Suprapubic skin (tissue), 4 donors: ENCODE data around the gene TXNDC2. TPM values are rescaled to one million over a fixed set of nuclear protein-coding genes. Genes with fewer than 3 reads are reported as not detected.

Experiments
- DNase-seq, 2 donors: peaks; one replicate each; pipeline ENCODE4 v3.0.0-alpha.2; 2019; ENCODE audit warnings: low spot score in 2 of 2
- H3K27ac ChIP-seq: fragments of 200-600 bp; sonication (generic); one replicate; pipeline ENCODE4 v1.5.1; 2019
- H3K27me3 ChIP-seq: fragments of 200-600 bp; sonication (generic); one replicate; pipeline ENCODE4 v1.5.1; 2019
- H3K36me3 ChIP-seq: fragments of 200-600 bp; sonication (generic); one replicate; pipeline ENCODE4 v1.5.1; 2019
- H3K4me1 ChIP-seq: fragments of 200-600 bp; sonication (generic); one replicate; pipeline ENCODE4 v1.5.1; 2019
- H3K4me3 ChIP-seq: fragments of 200-600 bp; sonication (generic); one replicate; pipeline ENCODE4 v1.5.1; 2019; ENCODE audit warnings: mild to moderate bottlenecking
- H3K9me3 ChIP-seq: fragments of 200-600 bp; sonication (generic); one replicate; pipeline ENCODE4 v1.5.1; 2019
- EP300 ChIP-seq: sonication (generic); formaldehyde crosslinking; IDR thresholded peaks from one replicate; pipeline ENCODE4 v1.6.1; 2017; ENCODE audit warnings: antibody characterized with exemption
- POLR2A ChIP-seq, 2 donors: fragments of 450-650 bp; IDR thresholded peaks; one replicate each; pipeline ENCODE4 v1.6.1; 2017; ENCODE audit warnings: antibody characterized with exemption in 2 of 2, mild to moderate bottlenecking in 2 of 2, moderate library complexity in 2 of 2
- POLR2AphosphoS5 ChIP-seq, 3 donors: sonication (generic); formaldehyde crosslinking; IDR thresholded peaks; one replicate each; pipeline ENCODE4 v1.6.1; 2017; ENCODE audit warnings: antibody characterized with exemption in 3 of 3
- WGBS: methylation state at CpG from one replicate; pipeline ENCODE4 v1.1.5; 2018; 5-methylcytosine and 5-hydroxymethylcytosine counted together
- total RNA-seq, 4 donors: library from RNA; depleted of rRNA; stranded (reverse); fragments of >200 nt; gene quantifications; one replicate each; pipeline ENCODE4 v1.1.0, GENCODE V29; 2016
- TF ChIP-seq, protein P1 (sequence below), 2 donors: fragments of 200-600 bp in 1 of 2; fragments of 450-650 bp in 1 of 2; sonication (generic) in 1 of 2; IDR thresholded peaks; one replicate each; pipeline ENCODE4 v1.5.1; 2016 to 2019; ENCODE audit warnings: antibody characterized with exemption in 2 of 2, mild to moderate bottlenecking in 1 of 2, moderate library complexity in 1 of 2

Gene TXNDC2
- total RNA-seq, 4 donors from 2014 or later = not detected

- DNase-seq = no peak
- no peaks in the 10 kb centered on the region for H3K36me3 ChIP-seq
- TF ChIP-seq POLR2A (IDR thresholded peaks at IDR 0.05) = no peak
- no peak for TF ChIP-seq EP300
- no peak for TF ChIP-seq POLR2AphosphoS5 (IDR thresholded peaks at IDR 0.05)
- TF ChIP-seq, protein P1, sequence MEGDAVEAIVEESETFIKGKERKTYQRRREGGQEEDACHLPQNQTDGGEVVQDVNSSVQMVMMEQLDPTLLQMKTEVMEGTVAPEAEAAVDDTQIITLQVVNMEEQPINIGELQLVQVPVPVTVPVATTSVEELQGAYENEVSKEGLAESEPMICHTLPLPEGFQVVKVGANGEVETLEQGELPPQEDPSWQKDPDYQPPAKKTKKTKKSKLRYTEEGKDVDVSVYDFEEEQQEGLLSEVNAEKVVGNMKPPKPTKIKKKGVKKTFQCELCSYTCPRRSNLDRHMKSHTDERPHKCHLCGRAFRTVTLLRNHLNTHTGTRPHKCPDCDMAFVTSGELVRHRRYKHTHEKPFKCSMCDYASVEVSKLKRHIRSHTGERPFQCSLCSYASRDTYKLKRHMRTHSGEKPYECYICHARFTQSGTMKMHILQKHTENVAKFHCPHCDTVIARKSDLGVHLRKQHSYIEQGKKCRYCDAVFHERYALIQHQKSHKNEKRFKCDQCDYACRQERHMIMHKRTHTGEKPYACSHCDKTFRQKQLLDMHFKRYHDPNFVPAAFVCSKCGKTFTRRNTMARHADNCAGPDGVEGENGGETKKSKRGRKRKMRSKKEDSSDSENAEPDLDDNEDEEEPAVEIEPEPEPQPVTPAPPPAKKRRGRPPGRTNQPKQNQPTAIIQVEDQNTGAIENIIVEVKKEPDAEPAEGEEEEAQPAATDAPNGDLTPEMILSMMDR (IDR thresholded peaks at IDR 0.05) = no peak
- H3K4me1 ChIP-seq = peaks cover 66% of the 10 kb centered on the region
- WGBS = 50% methylated on average over 1 of the region's 1 CpG
- no peak overlapping the region for H3K27ac ChIP-seq
- no peak overlapping the region for H3K4me3 ChIP-seq
- no peaks in the 10 kb centered on the region for H3K27me3 ChIP-seq
- H3K9me3 ChIP-seq = no peaks in the 10 kb centered on the region
Observed at GRCh38 chr18:9926977-9927376, 41.2 kb downstream of the TXNDC2 start.

GRCh38 chr18:9927392-9928063 is 41.8 kb downstream of the TXNDC2 start:
- Histone ChIP-seq H3K9me3 (no peaks in the 10 kb centered on the region), H3K4me1 (peaks cover 66% of the 10 kb centered on the region), H3K4me3 (no peak overlapping the region), H3K27me3 (no peaks in the 10 kb centered on the region), H3K36me3 (peaks cover 4% of the 10 kb centered on the region), H3K27ac (no peak overlapping the region)
- DNase-seq = no peak
- TF ChIP-seq EP300 (no peak), POLR2AphosphoS5 (IDR thresholded peaks at IDR 0.05) (no peak), POLR2A (IDR thresholded peaks at IDR 0.05) (no peak)
- TF ChIP-seq, protein P1 (IDR thresholded peaks at IDR 0.05) = no peak
- 62% methylated on average over 2 of the region's 2 CpGs for WGBS

DNA sequence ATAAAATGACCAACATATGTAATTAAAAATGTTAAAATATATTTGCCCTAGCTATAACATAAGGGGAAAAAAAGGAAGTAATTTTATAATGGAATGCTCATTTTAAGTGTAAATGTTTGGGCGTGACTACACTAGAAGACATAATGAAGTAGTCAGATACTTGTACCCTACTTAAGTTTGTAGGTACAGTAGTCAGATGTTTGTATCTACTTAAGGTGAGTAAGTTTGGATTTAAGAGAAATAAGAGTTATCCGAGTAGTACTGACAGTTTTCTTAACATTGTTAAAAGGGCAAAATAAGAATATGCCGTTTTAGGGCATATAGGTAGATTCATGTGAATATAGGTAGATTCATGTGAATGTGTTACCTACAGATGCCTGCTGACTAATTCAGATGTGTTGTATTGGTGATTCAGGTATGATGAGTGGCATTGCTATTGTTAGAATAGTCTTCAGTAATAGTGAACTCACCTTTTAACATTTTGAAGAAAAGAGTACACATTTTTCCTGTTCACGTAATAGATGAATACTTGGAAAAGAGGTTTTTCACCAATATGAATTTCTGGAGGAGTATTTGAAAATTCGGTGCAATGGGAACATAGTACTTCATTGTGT is 43.0 kb downstream of the TXNDC2 start:
- Histone ChIP-seq H3K27ac (no peak overlapping the region), H3K4me1 (peaks cover 59% of the 10 kb centered on the region), H3K4me3 (no peak overlapping the region), H3K36me3 (peaks cover 7% of the 10 kb centered on the region), H3K27me3 (no peaks in the 10 kb centered on the region), H3K9me3 (no peaks in the 10 kb centered on the region)
- TF ChIP-seq POLR2A (IDR thresholded peaks at IDR 0.05) (no peak), EP300 (no peak), POLR2AphosphoS5 (IDR thresholded peaks at IDR 0.05) (no peak)
- TF ChIP-seq, protein P1 (IDR thresholded peaks at IDR 0.05) = no peak
- no peak for DNase-seq
- 83% methylated on average over 5 of the region's 5 CpGs for WGBS

GRCh38 chr18:9930299-9930884 is 44.6 kb downstream of the TXNDC2 start:
- WGBS = 81% methylated on average over 3 of the region's 3 CpGs

More at GRCh38 chr18:9930299-9930884, 44.6 kb downstream of the TXNDC2 start:
- Histone ChIP-seq H3K9me3 (no peaks in the 10 kb centered on the region), H3K27ac (no peak overlapping the region), H3K36me3 (peaks cover 7% of the 10 kb centered on the region), H3K4me1 (peaks cover 43% of the 10 kb centered on the region), H3K27me3 (no peaks in the 10 kb centered on the region), H3K4me3 (no peak overlapping the region)
- no peak for DNase-seq
- TF ChIP-seq EP300 = no peak
- TF ChIP-seq POLR2A (IDR thresholded peaks at IDR 0.05) = no peak
- no peak for TF ChIP-seq POLR2AphosphoS5 (IDR thresholded peaks at IDR 0.05)
- TF ChIP-seq, protein P1 (IDR thresholded peaks at IDR 0.05) = no peak
